Measurements from ENCODE around the gene BRME1. TPM values are rescaled to one million over a fixed set of nuclear protein-coding genes. Genes with fewer than 3 reads are reported as not detected.

Gene BRME1
- total and polyA plus RNA-seq, 2 of the 13 experiments (the other 11 are each of a cell fraction or from before 2014, with no cell fraction given): 0.74 to 1.5 TPM

DNA sequence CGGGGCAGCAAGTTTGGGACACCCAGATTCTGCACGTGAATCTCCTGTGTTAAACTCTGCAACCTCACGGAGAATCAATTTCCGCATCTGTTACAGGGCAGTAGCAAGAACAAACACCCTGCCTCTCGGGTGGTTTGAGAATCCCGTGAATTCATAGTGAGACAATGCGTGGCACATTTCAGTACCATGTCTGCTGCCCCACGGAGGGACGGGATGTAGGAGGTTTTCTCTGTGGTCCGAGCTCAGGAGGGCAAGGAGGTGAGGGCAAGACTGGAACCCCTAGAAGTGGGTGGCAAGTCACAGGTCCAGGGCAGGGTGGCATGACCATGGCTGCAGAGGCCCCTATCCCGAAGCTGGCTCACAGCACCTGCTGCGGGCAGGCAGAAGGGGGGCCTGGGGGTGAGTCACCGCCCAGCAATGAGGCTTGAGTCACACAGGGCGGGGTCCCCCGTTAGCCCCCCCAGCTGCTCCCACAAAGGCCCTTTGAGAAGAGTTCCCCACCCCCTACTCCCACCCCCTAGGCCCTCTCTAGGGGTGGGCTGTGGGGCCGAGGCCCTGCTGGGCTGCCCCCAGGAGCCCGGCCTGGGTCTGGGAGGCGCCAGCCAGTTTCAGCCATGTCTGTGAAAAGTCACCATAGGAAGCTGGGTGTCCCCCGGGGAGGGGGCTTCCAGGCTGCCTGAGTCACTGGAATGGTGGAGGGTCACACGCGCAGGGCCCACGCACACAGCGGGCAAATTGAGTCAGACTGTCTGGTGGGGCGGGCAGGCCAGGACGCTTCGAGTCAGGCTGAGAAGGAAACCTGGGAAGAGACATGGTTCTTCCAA, 54.8 kb downstream of the BRME1 start (continued):
- TF ChIP-seq, protein P1, sequence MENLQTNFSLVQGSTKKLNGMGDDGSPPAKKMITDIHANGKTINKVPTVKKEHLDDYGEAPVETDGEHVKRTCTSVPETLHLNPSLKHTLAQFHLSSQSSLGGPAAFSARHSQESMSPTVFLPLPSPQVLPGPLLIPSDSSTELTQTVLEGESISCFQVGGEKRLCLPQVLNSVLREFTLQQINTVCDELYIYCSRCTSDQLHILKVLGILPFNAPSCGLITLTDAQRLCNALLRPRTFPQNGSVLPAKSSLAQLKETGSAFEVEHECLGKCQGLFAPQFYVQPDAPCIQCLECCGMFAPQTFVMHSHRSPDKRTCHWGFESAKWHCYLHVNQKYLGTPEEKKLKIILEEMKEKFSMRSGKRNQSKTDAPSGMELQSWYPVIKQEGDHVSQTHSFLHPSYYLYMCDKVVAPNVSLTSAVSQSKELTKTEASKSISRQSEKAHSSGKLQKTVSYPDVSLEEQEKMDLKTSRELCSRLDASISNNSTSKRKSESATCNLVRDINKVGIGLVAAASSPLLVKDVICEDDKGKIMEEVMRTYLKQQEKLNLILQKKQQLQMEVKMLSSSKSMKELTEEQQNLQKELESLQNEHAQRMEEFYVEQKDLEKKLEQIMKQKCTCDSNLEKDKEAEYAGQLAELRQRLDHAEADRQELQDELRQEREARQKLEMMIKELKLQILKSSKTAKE (CRISPR knock-in tag; IDR thresholded peaks at IDR 0.05; ENCODE audit: borderline replicate concordance): peak; percentile 20; the same call in 1 of the 2 replicates
- TF ChIP-seq ZFP82 (CRISPR knock-in tag; IDR thresholded peaks at IDR 0.05; ENCODE audit: borderline replicate concordance) (no peak), ZNF34 (CRISPR knock-in tag; IDR thresholded peaks at IDR 0.05; ENCODE audit: borderline replicate concordance) (no peak), CBX1 (IDR thresholded peaks at IDR 0.05; ENCODE audit: low read depth) (no peak), ZNF891 (CRISPR knock-in tag; IDR thresholded peaks at IDR 0.05) (no peak), BRCA1 (CRISPR knock-in tag; IDR thresholded peaks at IDR 0.05) (no peak), TOE1 (CRISPR knock-in tag; IDR thresholded peaks at IDR 0.05) (no peak), KDM3A (CRISPR knock-in tag; IDR thresholded peaks at IDR 0.05; ENCODE audit: low read depth) (no peak), ZNF616 (CRISPR knock-in tag; IDR thresholded peaks at IDR 0.05; ENCODE audit: low read depth) (no peak), ZNF572 (CRISPR knock-in tag; IDR thresholded peaks at IDR 0.05) (no peak), ZFX (CRISPR knock-in tag; IDR thresholded peaks at IDR 0.05; ENCODE audit: low read depth) (no peak; the same call in 1 of the 2 replicates), PITX1 (CRISPR knock-in tag; IDR thresholded peaks at IDR 0.05) (0 out of 2 replicates have a peak, but pooled peaks have one; percentile 19), ZFP1 (CRISPR knock-in tag; IDR thresholded peaks at IDR 0.05) (no peak), DMTF1 (CRISPR knock-in tag; IDR thresholded peaks at IDR 0.05) (no peak), ZNF788 (CRISPR knock-in tag; IDR thresholded peaks at IDR 0.05; ENCODE audit: borderline replicate concordance) (no peak), THRA (CRISPR knock-in tag; IDR thresholded peaks at IDR 0.05; ENCODE audit: borderline replicate concordance) (no peak), NONO (IDR thresholded peaks at IDR 0.05) (no peak), NONO (CRISPR knock-in tag; conservative IDR thresholded peaks at IDR 0.05) (no peak), ZFP36 (IDR thresholded peaks at IDR 0.05; ENCODE audit: borderline replicate concordance, low read depth, low read length, partially characterized antibody) (no peak), RNF2 (conservative IDR thresholded peaks at IDR 0.05; ENCODE audit: low read depth) (no peak), ZFP41 (CRISPR knock-in tag; IDR thresholded peaks at IDR 0.05; ENCODE audit: borderline replicate concordance) (no peak), IRF2 (CRISPR knock-in tag; IDR thresholded peaks at IDR 0.05) (no peak)
- TF ChIP-seq, protein P2, sequence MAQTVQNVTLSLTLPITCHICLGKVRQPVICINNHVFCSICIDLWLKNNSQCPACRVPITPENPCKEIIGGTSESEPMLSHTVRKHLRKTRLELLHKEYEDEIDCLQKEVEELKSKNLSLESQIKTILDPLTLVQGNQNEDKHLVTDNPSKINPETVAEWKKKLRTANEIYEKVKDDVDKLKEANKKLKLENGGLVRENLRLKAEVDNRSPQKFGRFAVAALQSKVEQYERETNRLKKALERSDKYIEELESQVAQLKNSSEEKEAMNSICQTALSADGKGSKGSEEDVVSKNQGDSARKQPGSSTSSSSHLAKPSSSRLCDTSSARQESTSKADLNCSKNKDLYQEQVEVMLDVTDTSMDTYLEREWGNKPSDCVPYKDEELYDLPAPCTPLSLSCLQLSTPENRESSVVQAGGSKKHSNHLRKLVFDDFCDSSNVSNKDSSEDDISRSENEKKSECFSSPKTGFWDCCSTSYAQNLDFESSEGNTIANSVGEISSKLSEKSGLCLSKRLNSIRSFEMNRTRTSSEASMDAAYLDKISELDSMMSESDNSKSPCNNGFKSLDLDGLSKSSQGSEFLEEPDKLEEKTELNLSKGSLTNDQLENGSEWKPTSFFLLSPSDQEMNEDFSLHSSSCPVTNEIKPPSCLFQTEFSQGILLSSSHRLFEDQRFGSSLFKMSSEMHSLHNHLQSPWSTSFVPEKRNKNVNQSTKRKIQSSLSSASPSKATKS (CRISPR knock-in tag; IDR thresholded peaks at IDR 0.05): no peak
